ENCODE results near the gene ATP13A5. TPM values are rescaled to one million over a fixed set of nuclear protein-coding genes. Genes with fewer than 3 reads are reported as not detected.

The ATP13A5 gene
- total RNA-seq, 1 donor from 2014 or later: not detected

GRCh38 chr3:193225302-193226125 is 153.0 kb downstream of the ATP13A5 start:
- no peak for DNase-seq (ENCODE audit: extremely low spot score, unreplicated experiment)
- H3K27me3 Mint-ChIP-seq: peaks cover 5% of the 10 kb centered on the region
- H3K4me3 Mint-ChIP-seq: no peak overlapping the region
- no peaks in the 10 kb centered on the region for H3K9me3 Mint-ChIP-seq
- TF ChIP-seq CTCF (conservative IDR thresholded peaks at IDR 0.05): no peak
- peaks cover 11% of the 10 kb centered on the region for H3K4me1 Mint-ChIP-seq (ENCODE audit: unreplicated experiment)
- no peaks in the 10 kb centered on the region for H3K36me3 Mint-ChIP-seq
- no peak overlapping the region for H3K27ac Mint-ChIP-seq

Other genes starting within 250 kb of the ATP13A5 start
- gene PLAAT1, start 137.5 kb downstream of the ATP13A5 start, total RNA-seq (ENCODE audit: low replicate concordance): 2.6 and 3.0 TPM in 2 replicates
- 10.2 and 11.4 TPM in 2 replicates for gene ATP13A4, start 176.1 kb upstream of the ATP13A5 start, total RNA-seq (ENCODE audit: low replicate concordance)
- gene OPA1, start 214.5 kb upstream of the ATP13A5 start, total RNA-seq (ENCODE audit: low replicate concordance): 56.5 and 57.7 TPM in 2 replicates

Measured in type B pancreatic cell (in vitro differentiated cells).